GM12878 (cell line): ENCODE results near the gene SORCS1. TPM values are rescaled to one million over a fixed set of nuclear protein-coding genes. Genes with fewer than 3 reads are reported as not detected.

Experiments used
- ATAC-seq: fragments of 200-7000 bp; cut with Tn5 transposase; 3 replicates; pipeline ENCODE4 v1.9.1; 2020; ENCODE audit warnings: mild to moderate bottlenecking, moderate library complexity
- BruUV-seq: library from RNA; stranded (reverse); fragments of 400-500 nt; replicated peaks from 2 replicates; lab custom pipeline; 2021; lab: Mats Ljungman, UMichigan
- CTCF ChIA-PET: fragments of 300-600 bp; sonication (Branson Sonifier 250); formaldehyde crosslinking; extraction: SDS; loops from one replicate; lab custom pipeline; 2021; ENCODE audit warnings: inconsistent platforms; lab: Yijun Ruan, JAX
- POLR2A ChIA-PET: fragments of 350-600 bp; formaldehyde crosslinking; extraction: SDS; loops from one replicate; lab custom pipeline; 2021; ENCODE audit warnings: inconsistent platforms; lab: Charles Lee
- RAD21 ChIA-PET: fragments of 300-600 bp; sonication (Branson Sonifier 250); formaldehyde crosslinking; loops from one replicate; lab custom pipeline; 2023; ENCODE audit warnings: antibody characterized with exemption; ENCODE audit not compliant: unreplicated experiment; lab: Charles Lee
- SMC1A ChIA-PET: fragments of 300-600 bp; sonication (Branson Sonifier 250); formaldehyde crosslinking; loops from one replicate; lab custom pipeline; 2023; ENCODE audit not compliant: unreplicated experiment, uncharacterized antibody; lab: Charles Lee
- DNase-seq: peaks from one replicate; pipeline ENCODE4 v3.0.0-alpha.2; 2011; ENCODE audit warnings: low read depth, low spot score
- FAIRE-seq: peaks from 3 replicates; lab custom pipeline; 2011; peaks lifted over from hg19 to GRCh38; lab: Jason Lieb, UNC
- H2AFZ ChIP-seq: 2 replicates; pipeline ENCODE4 v1.6.0; 2011; ENCODE audit warnings: low read depth, low read length, control low read depth; ENCODE audit not compliant: control insufficient read depth
- H3K27ac ChIP-seq: 2 replicates; pipeline ENCODE4 v1.5.1; 2011; ENCODE audit warnings: control low read depth; ENCODE audit not compliant: control insufficient read depth, insufficient read depth
- H3K27me3 ChIP-seq, 2 experiments: replicated peaks in 1 of 2; 2 replicates each; pipeline versions ENCODE4 v1.6.0 to v1.6.1; 2011; ENCODE audit warnings: low read length in 1 of 2; ENCODE audit not compliant: control insufficient read depth in 2 of 2, insufficient read depth in 2 of 2
- H3K36me3 ChIP-seq, 2 experiments: 2 replicates each; pipeline ENCODE4 v1.5.1; 2011; ENCODE audit warnings: low read length in 1 of 2; ENCODE audit not compliant: control insufficient read depth in 2 of 2, insufficient read depth in 2 of 2
- H3K4me1 ChIP-seq: 2 replicates; pipeline ENCODE4 v1.6.1; 2011; ENCODE audit warnings: mild to moderate bottlenecking, low read length, moderate library complexity, mixed read lengths; ENCODE audit not compliant: control insufficient read depth, insufficient read depth
- H3K4me2 ChIP-seq: 2 replicates; pipeline ENCODE4 v1.6.0; 2011; ENCODE audit warnings: control low read depth; ENCODE audit not compliant: control insufficient read depth, insufficient read depth
- H3K4me3 ChIP-seq: fragments of 200-600 bp; sonication (generic); 2 replicates; pipeline ENCODE4 v1.5.1; 2016
- H3K79me2 ChIP-seq: 2 replicates; pipeline ENCODE4 v1.6.0; 2011; ENCODE audit warnings: low read length; ENCODE audit not compliant: control insufficient read depth, insufficient read depth
- H3K9ac ChIP-seq: 2 replicates; pipeline ENCODE4 v1.8.0; 2011; ENCODE audit warnings: low read length, control low read depth, mixed read lengths; ENCODE audit not compliant: control insufficient read depth, insufficient read depth
- H3K9me3 ChIP-seq: replicated peaks from 3 replicates; pipeline ENCODE4 v1.5.1; 2011; ENCODE audit warnings: mild to moderate bottlenecking, low read length; ENCODE audit not compliant: control insufficient read depth, insufficient read depth
- H4K20me1 ChIP-seq: 2 replicates; pipeline ENCODE4 v1.6.0; 2011; ENCODE audit not compliant: control insufficient read depth, insufficient read depth
- CEBPB ChIP-seq, 2 experiments: fragments of 150-350 bp in 1 of 2; IDR thresholded peaks; 2 replicates each; pipeline ENCODE4 v1.6.1; 2012 to 2014; ENCODE audit warnings: low read depth in 2 of 2, low read length in 2 of 2, borderline replicate concordance in 1 of 2, inconsistent platforms in 1 of 2
- E2F8 ChIP-seq: fragments of 450-650 bp; IDR thresholded peaks from 2 replicates; pipeline ENCODE4 v1.6.1; 2018; ENCODE audit warnings: mild to moderate bottlenecking, low read depth, moderate library complexity; ENCODE audit not compliant: partially characterized antibody
- ESRRA ChIP-seq: IDR thresholded peaks from 2 replicates; pipeline ENCODE4 v1.6.1; 2012; ENCODE audit warnings: mild to moderate bottlenecking, low read length, improper control_type of control experiment
- KLF5 ChIP-seq: fragments of 450-650 bp; IDR thresholded peaks from 2 replicates; pipeline ENCODE4 v1.6.1; 2014; ENCODE audit warnings: mild to moderate bottlenecking; ENCODE audit not compliant: partially characterized antibody
- MTA2 ChIP-seq: fragments of 450-650 bp; IDR thresholded peaks from 2 replicates; pipeline ENCODE4 v1.6.1; 2016; ENCODE audit warnings: low read depth, mild to moderate bottlenecking, moderate library complexity
- NFXL1 ChIP-seq: fragments of 450-650 bp; IDR thresholded peaks from 2 replicates; pipeline ENCODE4 v1.6.1; 2017; ENCODE audit warnings: antibody characterized with exemption, mild to moderate bottlenecking, borderline replicate concordance
- NFYB ChIP-seq: IDR thresholded peaks from 2 replicates; pipeline ENCODE4 v1.6.1; 2011; ENCODE audit warnings: low read depth, mild to moderate bottlenecking, low read length, improper control_type of control experiment, moderate library complexity; ENCODE audit not compliant: insufficient read depth
- RAD51 ChIP-seq: fragments of 450-650 bp; IDR thresholded peaks from 2 replicates; pipeline ENCODE4 v1.6.1; 2016; ENCODE audit warnings: moderate library complexity, mild to moderate bottlenecking, inconsistent platforms
- TARDBP ChIP-seq: IDR thresholded peaks from 2 replicates; pipeline ENCODE4 v1.6.1; 2016; ENCODE audit warnings: borderline replicate concordance
- ZNF622 ChIP-seq: fragments of 450-650 bp; IDR thresholded peaks from 2 replicates; pipeline ENCODE4 v1.6.1; 2017; ENCODE audit warnings: mild to moderate bottlenecking, inconsistent platforms
- WGBS: methylation state at CpG from one replicate; pipeline ENCODE4 v1.1.6; 2016; ENCODE audit warnings: low lambda C conversion rate; ENCODE audit not compliant: insufficient replicate concordance, insufficient coverage; ENCODE audit errors: missing lambda C conversion rate; 5-methylcytosine and 5-hydroxymethylcytosine counted together
- in situ Hi-C: fragments of 300-500 bp; cut with MboI; formaldehyde crosslinking; loops from 9 replicates; pipeline ENCODE4 v1.14.3; 2018; ENCODE audit warnings: mixed read lengths
- intact Hi-C: fragments of 100-400 bp; cut with micrococcal nuclease; formaldehyde crosslinking; loops from one replicate; pipeline ENCODE4 v1.14.2; 2022; ENCODE audit not compliant: unreplicated experiment
- polyA plus RNA-seq, 11 experiments: library from polyadenylated mRNA; depleted of rRNA in 4 of 11; unstranded in 6 of 11; stranded (reverse) in 5 of 11; fragments of >200 nt; fragmentation: Nextera tagmentation in 4 of 11; fragmentation: Illumina TruSeq in 1 of 11; extraction: Ambion mirVana in 4 of 11; extraction: Trizol in 1 of 11; gene quantifications; 1 replicate in 1 of 11; 2 replicates in 10 of 11; pipeline versions ENCODE4 v1.2.1 to v1.2.3, GENCODE V29; 2011 to 2016; ENCODE audit warnings: inconsistent platforms in 2 of 11, missing spikeins in 2 of 11, low read depth in 1 of 11
- total RNA-seq, 4 experiments: library from RNA; depleted of rRNA in 3 of 4; stranded (reverse); fragments of >200 nt in 3 of 4; fragmentation: Illumina TruSeq in 1 of 4; extraction: Trizol in 1 of 4; gene quantifications; 2 replicates each; pipeline versions ENCODE4 v1.2.1 to v1.2.3, GENCODE V29; 2013 to 2021
- TF ChIP-seq, protein P1 (sequence below): IDR thresholded peaks from 2 replicates; pipeline ENCODE4 v1.6.1; 2011; ENCODE audit warnings: mild to moderate bottlenecking, low read depth, low read length, moderate library complexity; ENCODE audit not compliant: insufficient replicate concordance
- TF ChIP-seq, protein P2 (sequence below): IDR thresholded peaks from 2 replicates; pipeline ENCODE4 v1.6.1; 2011; ENCODE audit warnings: low read depth, mild to moderate bottlenecking, low read length, moderate library complexity, borderline replicate concordance; ENCODE audit errors: extremely low read depth
- TF ChIP-seq, protein P3 (sequence below): IDR thresholded peaks from 2 replicates; pipeline ENCODE4 v1.6.1; 2012; ENCODE audit warnings: low read length, inconsistent platforms
- TF ChIP-seq, protein P4 (sequence below): fragments of 150-350 bp; IDR thresholded peaks from 2 replicates; pipeline ENCODE4 v1.6.1; 2014; ENCODE audit warnings: mild to moderate bottlenecking, low read depth, low read length

Gene SORCS1
- total and polyA plus RNA-seq, 10 of the 15 experiments (the other 5 are each of a cell fraction or from before 2014, with no cell fraction given), result 0.02 to 9.6 (median 0.06) TPM; not detected in 3

GRCh38 chr10:106615081-106615480 lies 549.4 kb downstream of the SORCS1 start:
- no peak overlapping the region for H2AFZ ChIP-seq
- no TSS peak for BruUV-seq
- H3K79me2 ChIP-seq, result no peaks in the 10 kb centered on the region
- ChIA-PET POLR2A (no interaction called here), SMC1A (no interaction called here), RAD21 (no interaction called here), CTCF (no interaction called here)
- no peaks in the 10 kb centered on the region for H3K27me3 ChIP-seq
- no peaks in the 10 kb centered on the region for H3K9me3 ChIP-seq
- intact Hi-C loops, result no loop called here
- FAIRE-seq, result no peak
- no peak for ATAC-seq
- DNase-seq, result no peak
- H4K20me1 ChIP-seq, result no peaks in the 10 kb centered on the region
- H3K4me3 ChIP-seq, result no peak overlapping the region
- no peaks in the 10 kb centered on the region for H3K4me1 ChIP-seq
- H3K36me3 ChIP-seq, result no peaks in the 10 kb centered on the region
- H3K4me2 ChIP-seq, result no peak overlapping the region
- H3K27ac ChIP-seq, result no peak overlapping the region
- no peak overlapping the region for H3K9ac ChIP-seq
- in situ Hi-C loops, result no loop called here
- 5% methylated on average over 3 of the region's 3 CpGs for WGBS
- TF ChIP-seq, protein P1, sequence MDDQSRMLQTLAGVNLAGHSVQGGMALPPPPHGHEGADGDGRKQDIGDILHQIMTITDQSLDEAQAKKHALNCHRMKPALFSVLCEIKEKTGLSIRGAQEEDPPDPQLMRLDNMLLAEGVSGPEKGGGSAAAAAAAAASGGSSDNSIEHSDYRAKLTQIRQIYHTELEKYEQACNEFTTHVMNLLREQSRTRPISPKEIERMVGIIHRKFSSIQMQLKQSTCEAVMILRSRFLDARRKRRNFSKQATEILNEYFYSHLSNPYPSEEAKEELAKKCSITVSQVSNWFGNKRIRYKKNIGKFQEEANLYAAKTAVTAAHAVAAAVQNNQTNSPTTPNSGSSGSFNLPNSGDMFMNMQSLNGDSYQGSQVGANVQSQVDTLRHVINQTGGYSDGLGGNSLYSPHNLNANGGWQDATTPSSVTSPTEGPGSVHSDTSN, result no peak
- TF ChIP-seq NFYB, result no peak
- no peak for TF ChIP-seq ESRRA
- TF ChIP-seq, protein P2, sequence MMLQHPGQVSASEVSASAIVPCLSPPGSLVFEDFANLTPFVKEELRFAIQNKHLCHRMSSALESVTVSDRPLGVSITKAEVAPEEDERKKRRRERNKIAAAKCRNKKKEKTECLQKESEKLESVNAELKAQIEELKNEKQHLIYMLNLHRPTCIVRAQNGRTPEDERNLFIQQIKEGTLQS, result no peak
- TF ChIP-seq, protein P3, sequence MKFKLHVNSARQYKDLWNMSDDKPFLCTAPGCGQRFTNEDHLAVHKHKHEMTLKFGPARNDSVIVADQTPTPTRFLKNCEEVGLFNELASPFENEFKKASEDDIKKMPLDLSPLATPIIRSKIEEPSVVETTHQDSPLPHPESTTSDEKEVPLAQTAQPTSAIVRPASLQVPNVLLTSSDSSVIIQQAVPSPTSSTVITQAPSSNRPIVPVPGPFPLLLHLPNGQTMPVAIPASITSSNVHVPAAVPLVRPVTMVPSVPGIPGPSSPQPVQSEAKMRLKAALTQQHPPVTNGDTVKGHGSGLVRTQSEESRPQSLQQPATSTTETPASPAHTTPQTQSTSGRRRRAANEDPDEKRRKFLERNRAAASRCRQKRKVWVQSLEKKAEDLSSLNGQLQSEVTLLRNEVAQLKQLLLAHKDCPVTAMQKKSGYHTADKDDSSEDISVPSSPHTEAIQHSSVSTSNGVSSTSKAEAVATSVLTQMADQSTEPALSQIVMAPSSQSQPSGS, result no peak
- no peak for TF ChIP-seq E2F8
- TF ChIP-seq MTA2, result no peak
- no peak for TF ChIP-seq KLF5
- TF ChIP-seq ZNF622, result no peak
- TF ChIP-seq RAD51, result no peak
- TF ChIP-seq TARDBP, result no peak
- TF ChIP-seq, protein P4, sequence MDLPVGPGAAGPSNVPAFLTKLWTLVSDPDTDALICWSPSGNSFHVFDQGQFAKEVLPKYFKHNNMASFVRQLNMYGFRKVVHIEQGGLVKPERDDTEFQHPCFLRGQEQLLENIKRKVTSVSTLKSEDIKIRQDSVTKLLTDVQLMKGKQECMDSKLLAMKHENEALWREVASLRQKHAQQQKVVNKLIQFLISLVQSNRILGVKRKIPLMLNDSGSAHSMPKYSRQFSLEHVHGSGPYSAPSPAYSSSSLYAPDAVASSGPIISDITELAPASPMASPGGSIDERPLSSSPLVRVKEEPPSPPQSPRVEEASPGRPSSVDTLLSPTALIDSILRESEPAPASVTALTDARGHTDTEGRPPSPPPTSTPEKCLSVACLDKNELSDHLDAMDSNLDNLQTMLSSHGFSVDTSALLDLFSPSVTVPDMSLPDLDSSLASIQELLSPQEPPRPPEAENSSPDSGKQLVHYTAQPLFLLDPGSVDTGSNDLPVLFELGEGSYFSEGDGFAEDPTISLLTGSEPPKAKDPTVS, result no peak
- TF ChIP-seq CEBPB (IDR thresholded peaks at IDR 0.05; ENCODE audit: borderline replicate concordance in 1 of 2, low read depth in 2 of 2, low read length in 2 of 2), result no peak
- TF ChIP-seq NFXL1, result no peak
